Cardiac fibroblast (primary cell): Measurements from ENCODE around the gene ERN1.

Source experiments
- DNase-seq, 2 donors: peaks; one replicate each; pipeline versions ENCODE4 v3.0.0 to v3.0.0-alpha.2; 2010; ENCODE audit warnings: low read depth in 2 of 2
- H3K4me3 ChIP-seq, 2 donors: replicated peaks in 1 of 2; 1 replicate in 1 of 2; 2 replicates in 1 of 2; pipeline ENCODE4 v1.5.1; 2011; ENCODE audit warnings: low read depth in 2 of 2, low read length in 2 of 2, mild to moderate bottlenecking in 2 of 2, moderate library complexity in 1 of 2
- CTCF ChIP-seq: IDR thresholded peaks from one replicate; pipeline ENCODE4 v1.5.1; 2011; ENCODE audit warnings: low read depth, mild to moderate bottlenecking, low read length, inconsistent platforms

ERN1 gene

GRCh38 chr17:64148699-64149098, 18.8 kb upstream of the ERN1 start:
- H3K4me3 ChIP-seq, result no peak overlapping the region
- no peak for DNase-seq
- TF ChIP-seq CTCF, result no peak

- DNase-seq, result peak; percentile 46 to 58
- no peak for TF ChIP-seq CTCF
- no peak overlapping the region for H3K4me3 ChIP-seq
These were observed 18.2 kb upstream of the ERN1 start for GRCh38 chr17:64148017-64148631.

DNA sequence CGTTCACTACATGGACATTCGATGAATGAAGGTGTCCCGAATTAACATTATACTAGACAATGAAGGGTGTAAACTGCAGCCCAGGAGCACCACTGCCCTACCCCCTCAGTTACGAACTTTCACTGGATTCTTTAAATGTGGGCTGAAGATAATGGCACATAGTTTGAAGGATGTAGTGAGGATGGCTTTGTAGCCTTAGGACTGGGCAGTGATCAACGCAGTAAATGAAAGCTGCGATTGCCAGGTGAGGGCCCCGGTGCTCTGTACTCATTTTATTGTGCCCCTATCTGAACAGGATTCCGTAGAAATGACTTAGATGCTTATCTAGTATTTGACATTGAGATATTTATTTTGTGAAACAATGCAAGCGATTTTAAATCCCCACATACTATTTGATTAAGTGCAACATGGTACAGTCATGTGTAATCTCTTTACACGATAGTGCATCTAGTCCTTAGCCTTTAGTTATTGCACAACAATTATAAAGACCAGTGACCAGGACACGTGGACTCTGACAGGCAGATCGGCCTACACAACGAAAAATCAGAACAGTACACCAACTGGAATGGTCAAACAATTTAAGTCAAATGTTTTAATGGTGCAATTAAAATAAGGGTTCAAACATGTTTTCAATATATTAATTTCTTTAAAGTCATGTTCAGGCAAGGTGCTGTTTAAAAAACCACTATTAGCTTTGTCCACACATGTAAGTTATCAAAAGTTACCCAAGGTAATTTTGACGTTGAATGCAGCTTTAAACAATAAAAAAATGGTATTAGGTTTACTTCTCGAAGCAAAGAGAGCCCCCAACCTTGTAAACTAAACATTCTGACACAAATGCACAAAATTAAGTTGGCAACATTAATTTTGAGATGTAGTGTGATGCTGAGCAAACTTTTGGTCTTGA, 17.4 kb upstream of the ERN1 start:
- peak; percentile 35 to 49 for DNase-seq
- no peak for TF ChIP-seq CTCF
- peak overlapping the region; percentile 84 to 89 for H3K4me3 ChIP-seq

- TF ChIP-seq CTCF, result no peak
- DNase-seq, result peak; percentile 73 to 79
- peak overlapping the region; percentile 84 to 89 for H3K4me3 ChIP-seq
These were observed 16.6 kb upstream of the ERN1 start for GRCh38 chr17:64146418-64147109.

- peak overlapping the region; percentile 84 to 89 for H3K4me3 ChIP-seq
- no peak for TF ChIP-seq CTCF
- DNase-seq, result peak; percentile 100
These were observed 15.9 kb upstream of the ERN1 start for GRCh38 chr17:64145751-64146417.

GRCh38 chr17:64145375-64145750, 15.4 kb upstream of the ERN1 start:
- no peak for TF ChIP-seq CTCF
- no peak for DNase-seq

More at GRCh38 chr17:64145375-64145750, 15.4 kb upstream of the ERN1 start:
- H3K4me3 ChIP-seq, result peak overlapping the region; percentile 84 to 89
